AG09319 (cell line): Measurements from ENCODE around the gene TRPM8.

Experiments used
- DNase-seq: peaks from one replicate; pipeline ENCODE4 v3.0.0-alpha.2; 2010; ENCODE audit warnings: low read depth; ENCODE audit errors: extremely low read depth
- CTCF ChIP-seq: IDR thresholded peaks from 2 replicates; pipeline ENCODE4 v1.5.1; 2011; ENCODE audit warnings: low read depth, mild to moderate bottlenecking, inconsistent platforms, low read length, moderate library complexity

TRPM8 gene

GRCh38 chr2:233976690-233977294 lies 59.6 kb downstream of the TRPM8 start:
- TF ChIP-seq CTCF, result peak; percentile 50
- no peak for DNase-seq

DNA sequence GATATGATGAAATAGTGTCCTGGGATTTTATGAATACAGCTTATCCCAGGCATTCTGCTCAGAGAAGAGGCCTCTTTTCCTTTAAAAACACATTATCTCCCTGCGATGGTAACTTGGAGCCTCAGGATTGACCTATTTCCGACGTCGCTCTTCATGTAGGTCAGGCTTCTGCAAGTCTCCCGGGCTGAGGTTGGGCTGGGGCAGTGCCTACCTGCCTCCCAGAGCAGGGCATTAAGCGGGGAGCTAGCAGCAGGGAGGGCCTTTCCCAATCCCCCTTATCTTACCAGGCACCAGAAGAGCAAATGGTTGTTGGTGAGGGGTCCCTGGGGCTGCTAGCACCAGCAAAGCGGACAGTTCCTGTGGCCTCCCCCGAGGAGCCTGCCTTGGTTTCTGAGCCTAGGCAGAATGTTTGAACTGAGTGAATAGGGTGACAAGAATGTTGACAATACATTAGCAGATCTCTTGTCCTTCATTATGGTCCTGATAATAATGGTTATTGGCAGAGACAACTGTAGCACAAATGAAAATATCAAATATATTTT lies 60.2 kb downstream of the TRPM8 start:
- no peak for DNase-seq
- TF ChIP-seq CTCF, result no peak

DNA sequence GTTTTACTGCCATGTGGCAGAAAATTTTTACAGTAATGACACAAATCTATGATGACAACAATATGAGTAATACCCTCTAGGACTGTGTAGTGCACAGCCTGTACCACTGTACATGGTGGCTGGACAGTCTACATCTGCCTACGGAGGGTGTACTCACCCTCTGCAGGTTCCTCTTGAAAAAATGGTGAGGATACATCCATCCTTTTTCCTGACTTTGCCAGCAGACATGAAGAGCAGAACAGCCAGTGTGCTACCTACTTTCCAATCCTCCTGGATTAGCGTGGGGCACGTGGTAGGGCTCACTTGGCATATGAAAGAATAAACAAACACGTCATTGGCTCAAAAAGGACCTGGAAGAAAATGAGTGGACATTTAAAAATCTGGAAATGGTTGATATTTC lies 62.6 kb downstream of the TRPM8 start:
- no peak for TF ChIP-seq CTCF

DNA sequence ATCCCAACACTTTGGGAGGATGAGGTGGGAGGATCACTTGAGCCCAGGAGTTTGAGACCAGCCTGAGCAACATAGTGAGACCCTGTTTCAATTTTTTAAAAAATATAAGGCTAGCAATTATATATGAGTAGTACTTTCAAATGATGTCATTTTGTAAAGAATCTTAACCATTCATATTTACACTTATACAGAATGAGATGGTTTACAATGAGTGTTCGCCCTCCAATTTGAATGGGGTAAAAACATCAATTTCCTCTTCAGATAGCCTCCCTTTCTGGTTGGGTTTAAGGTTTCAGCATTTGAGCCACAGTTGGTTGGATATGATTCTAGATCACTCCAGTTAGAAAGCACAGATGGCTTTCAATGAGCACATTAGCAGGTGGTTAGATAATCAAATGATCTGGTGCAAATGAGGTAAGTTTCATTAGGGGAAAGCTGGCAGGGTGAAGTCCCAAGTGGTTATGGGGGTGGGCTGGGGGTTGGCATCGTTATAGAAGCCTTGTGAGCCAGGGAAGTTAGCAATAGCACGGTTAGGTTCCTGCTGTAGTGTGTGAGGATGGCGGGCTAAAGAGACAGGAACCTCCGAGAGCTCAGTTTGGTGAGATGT lies 63.9 kb downstream of the TRPM8 start:
- no peak for DNase-seq
- no peak for TF ChIP-seq CTCF

More for the DNA sequence above, 62.6 kb downstream of the TRPM8 start:
- DNase-seq, result no peak

GRCh38 chr2:233981574-233982420 lies 64.6 kb downstream of the TRPM8 start:
- no peak for DNase-seq
- TF ChIP-seq CTCF, result no peak

DNA sequence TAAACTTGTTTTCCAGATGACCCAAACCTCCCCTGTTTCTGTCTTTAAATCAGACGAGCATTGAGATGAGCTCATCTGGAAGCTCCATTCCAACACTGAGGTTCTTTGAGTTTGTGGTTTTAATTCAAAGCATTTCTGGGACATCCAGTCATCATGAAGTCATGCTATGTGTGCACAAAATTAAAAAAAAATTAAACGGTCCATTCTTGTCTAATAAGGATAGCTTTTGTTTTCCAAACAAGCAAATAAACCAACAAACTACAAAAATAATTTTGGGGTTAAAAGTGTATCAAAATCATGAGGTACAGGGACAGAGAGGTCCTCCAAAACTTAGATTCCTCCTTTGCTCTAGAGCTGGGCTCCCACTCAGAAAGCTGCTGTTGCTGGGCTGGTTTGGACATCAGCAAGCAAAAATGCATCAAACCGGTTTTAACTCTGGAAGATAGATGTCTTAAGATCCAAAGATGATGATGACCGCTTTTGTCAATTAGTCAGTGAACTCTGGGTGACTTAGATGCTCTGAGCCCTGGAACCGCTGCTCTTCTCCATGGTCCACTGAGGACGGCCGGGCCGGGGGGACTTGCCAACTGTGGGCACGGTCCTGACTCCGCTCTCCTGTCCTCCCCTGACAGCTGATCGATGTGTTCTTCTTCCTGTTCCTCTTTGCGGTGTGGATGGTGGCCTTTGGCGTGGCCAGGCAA lies 65.4 kb downstream of the TRPM8 start:
- TF ChIP-seq CTCF, result no peak
- peak; percentile 46 for DNase-seq
